ENCODE results near the gene ALK. TPM values are rescaled to one million over a fixed set of nuclear protein-coding genes. Genes with fewer than 3 reads are reported as not detected.

ALK gene
- total RNA-seq, 1 donor from 2014 or later, result not detected

DNA sequence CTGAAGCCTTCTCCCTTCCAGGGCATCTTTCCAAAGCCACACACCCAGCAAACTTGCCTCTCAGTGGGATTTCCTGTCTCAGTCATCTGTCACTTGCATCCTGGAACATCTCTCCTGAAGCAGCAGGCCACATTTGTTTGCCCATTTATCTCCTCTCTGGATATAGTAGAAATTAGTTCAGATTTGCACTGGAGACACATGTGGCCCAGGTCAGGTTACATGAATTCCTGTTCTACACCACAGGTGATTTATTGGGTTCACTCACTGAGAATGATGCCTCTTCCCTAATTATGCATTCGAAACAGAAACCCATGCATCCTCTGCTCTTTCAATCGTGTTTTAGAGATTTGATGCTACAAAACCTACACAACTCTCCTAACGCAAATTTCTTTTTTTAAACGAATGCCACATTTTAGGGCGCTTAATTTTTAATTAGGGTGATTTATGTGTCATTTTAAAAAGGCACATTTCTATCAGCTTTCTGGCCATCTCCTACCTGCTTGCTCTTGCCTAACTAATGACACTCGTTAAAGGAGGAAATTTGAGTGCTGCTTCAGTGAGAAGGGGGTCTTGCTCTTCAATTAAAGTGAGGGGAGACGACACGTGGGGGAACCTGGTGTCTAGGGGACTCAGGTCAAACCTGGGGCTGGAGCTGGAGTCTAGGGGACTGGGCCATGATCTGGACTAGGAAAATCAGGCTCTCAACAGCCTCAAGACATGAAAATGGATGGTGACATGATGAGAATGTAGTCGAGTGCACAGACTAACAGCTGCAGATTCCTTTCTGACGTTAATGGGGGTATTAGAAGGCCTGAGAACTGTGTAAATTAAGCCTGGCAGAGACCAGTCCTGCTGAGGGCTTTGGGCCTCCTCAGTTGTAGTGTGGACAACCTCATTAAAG is 584.8 kb downstream of the ALK start:
- peaks cover 2% of the 10 kb centered on the region for H3K27me3 Mint-ChIP-seq
- TF ChIP-seq, protein P1, sequence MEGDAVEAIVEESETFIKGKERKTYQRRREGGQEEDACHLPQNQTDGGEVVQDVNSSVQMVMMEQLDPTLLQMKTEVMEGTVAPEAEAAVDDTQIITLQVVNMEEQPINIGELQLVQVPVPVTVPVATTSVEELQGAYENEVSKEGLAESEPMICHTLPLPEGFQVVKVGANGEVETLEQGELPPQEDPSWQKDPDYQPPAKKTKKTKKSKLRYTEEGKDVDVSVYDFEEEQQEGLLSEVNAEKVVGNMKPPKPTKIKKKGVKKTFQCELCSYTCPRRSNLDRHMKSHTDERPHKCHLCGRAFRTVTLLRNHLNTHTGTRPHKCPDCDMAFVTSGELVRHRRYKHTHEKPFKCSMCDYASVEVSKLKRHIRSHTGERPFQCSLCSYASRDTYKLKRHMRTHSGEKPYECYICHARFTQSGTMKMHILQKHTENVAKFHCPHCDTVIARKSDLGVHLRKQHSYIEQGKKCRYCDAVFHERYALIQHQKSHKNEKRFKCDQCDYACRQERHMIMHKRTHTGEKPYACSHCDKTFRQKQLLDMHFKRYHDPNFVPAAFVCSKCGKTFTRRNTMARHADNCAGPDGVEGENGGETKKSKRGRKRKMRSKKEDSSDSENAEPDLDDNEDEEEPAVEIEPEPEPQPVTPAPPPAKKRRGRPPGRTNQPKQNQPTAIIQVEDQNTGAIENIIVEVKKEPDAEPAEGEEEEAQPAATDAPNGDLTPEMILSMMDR (IDR thresholded peaks at IDR 0.05; ENCODE audit: unreplicated experiment), result no peak
- DNase-seq (ENCODE audit: low spot score, unreplicated experiment), result no peak
- H3K36me3 Mint-ChIP-seq (ENCODE audit: insufficient read depth), result no peaks in the 10 kb centered on the region
- no peaks in the 10 kb centered on the region for H3K4me1 Mint-ChIP-seq (ENCODE audit: low read depth)
- no peaks in the 10 kb centered on the region for H3K9me3 Mint-ChIP-seq (ENCODE audit: low read depth)
- H3K4me3 Mint-ChIP-seq (ENCODE audit: low read depth), result no peak overlapping the region
- no peak overlapping the region for H3K27ac Mint-ChIP-seq

DNA sequence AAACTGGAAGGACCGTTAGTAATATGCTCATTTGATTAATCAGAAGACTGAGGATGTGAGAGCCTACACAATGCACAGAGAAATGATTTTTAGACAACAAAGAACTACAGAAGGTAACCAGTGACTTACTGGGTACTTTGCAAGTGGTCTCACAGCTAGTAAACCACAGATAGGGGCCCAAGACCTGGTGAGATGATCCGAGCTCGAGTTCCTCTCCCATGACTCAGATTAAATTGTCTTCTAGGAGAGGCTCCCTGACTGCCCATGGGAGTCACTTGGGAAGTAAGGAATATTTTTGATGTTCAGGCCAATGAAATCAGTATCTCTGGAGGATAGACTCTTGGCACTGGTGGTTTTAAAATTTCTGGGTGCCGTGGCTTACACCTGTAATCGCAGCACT is 586.0 kb downstream of the ALK start:
- DNase-seq (ENCODE audit: low spot score, unreplicated experiment), result no peak
- Mint-ChIP-seq H3K9me3 (ENCODE audit: low read depth) (no peaks in the 10 kb centered on the region), H3K36me3 (ENCODE audit: insufficient read depth) (no peaks in the 10 kb centered on the region), H3K4me1 (ENCODE audit: low read depth) (no peaks in the 10 kb centered on the region), H3K27ac (no peak overlapping the region), H3K4me3 (ENCODE audit: low read depth) (no peak overlapping the region), H3K27me3 (peaks cover 2% of the 10 kb centered on the region)
- TF ChIP-seq, protein P1 (IDR thresholded peaks at IDR 0.05; ENCODE audit: unreplicated experiment), result no peak

DNA sequence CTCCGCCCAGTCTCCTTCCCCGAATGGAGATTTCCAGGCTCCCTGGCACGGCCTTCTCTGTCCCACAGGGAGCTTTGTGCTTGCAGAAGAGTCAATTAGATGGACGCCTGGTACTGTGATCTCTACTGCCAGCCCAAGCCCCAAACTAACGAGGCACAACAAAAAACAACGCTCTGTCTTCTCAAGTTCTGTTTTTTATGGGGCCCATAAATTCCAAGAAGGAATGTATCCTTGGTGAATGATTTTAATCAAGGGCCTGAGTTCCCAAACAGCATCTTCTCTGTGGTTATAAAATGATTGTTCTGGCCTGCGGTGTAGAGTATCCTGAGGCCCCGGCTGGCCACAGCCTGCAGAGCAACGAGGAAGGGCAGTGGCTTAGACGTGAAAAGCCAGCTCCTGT is 586.7 kb downstream of the ALK start:
- no peaks in the 10 kb centered on the region for H3K4me1 Mint-ChIP-seq (ENCODE audit: low read depth)
- peaks cover 2% of the 10 kb centered on the region for H3K27me3 Mint-ChIP-seq
- no peaks in the 10 kb centered on the region for H3K9me3 Mint-ChIP-seq (ENCODE audit: low read depth)
- H3K4me3 Mint-ChIP-seq (ENCODE audit: low read depth), result no peak overlapping the region
- H3K36me3 Mint-ChIP-seq (ENCODE audit: insufficient read depth), result no peaks in the 10 kb centered on the region
- DNase-seq (ENCODE audit: low spot score, unreplicated experiment), result no peak
- H3K27ac Mint-ChIP-seq, result no peak overlapping the region
- TF ChIP-seq, protein P1 (IDR thresholded peaks at IDR 0.05; ENCODE audit: unreplicated experiment), result no peak

DNA sequence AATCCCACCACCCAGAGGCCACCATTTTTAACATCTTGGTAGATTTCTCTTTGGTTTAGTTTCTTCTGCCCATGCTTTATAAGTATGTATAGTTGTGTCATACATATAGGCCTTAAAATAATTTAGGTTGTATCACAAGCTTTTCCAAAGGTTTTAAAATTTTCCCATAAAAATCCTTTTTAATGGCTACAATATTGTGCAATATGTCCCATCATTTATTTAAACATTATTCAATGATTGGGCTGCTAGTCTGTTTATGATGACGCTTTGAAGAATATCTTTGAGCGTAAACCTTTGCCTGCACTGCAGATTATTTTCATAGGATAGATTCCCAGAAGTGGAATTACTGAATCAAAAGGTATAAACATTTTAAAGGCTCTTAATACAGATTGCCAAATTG is 588.8 kb downstream of the ALK start:
- no peak for DNase-seq (ENCODE audit: low spot score, unreplicated experiment)
- Mint-ChIP-seq H3K27ac (no peak overlapping the region), H3K36me3 (ENCODE audit: insufficient read depth) (no peaks in the 10 kb centered on the region), H3K4me1 (ENCODE audit: low read depth) (no peaks in the 10 kb centered on the region), H3K4me3 (ENCODE audit: low read depth) (no peak overlapping the region), H3K27me3 (peaks cover 6% of the 10 kb centered on the region), H3K9me3 (ENCODE audit: low read depth) (no peaks in the 10 kb centered on the region)
- TF ChIP-seq, protein P1 (IDR thresholded peaks at IDR 0.05; ENCODE audit: unreplicated experiment), result no peak

DNA sequence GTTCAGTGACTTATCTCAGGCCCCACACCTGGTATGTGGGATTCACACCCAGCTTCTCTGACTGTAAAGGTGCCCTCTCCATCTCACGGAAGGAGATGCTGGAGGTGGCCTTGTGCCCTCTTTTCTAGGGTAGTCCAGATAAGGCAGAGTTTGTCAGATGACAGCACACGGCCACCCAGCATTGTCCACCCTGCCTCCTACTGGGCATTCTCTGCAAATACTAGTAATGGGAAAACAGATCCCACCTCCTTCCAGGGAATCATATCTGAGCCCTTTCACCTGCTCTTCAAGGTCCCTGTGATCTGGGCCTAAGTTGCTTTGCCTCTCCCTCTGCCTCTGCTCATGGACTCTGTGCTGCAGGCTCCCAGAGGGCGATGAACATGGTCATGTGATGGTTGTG is 591.5 kb downstream of the ALK start:
- TF ChIP-seq, protein P1 (IDR thresholded peaks at IDR 0.05; ENCODE audit: unreplicated experiment), result peak; percentile 19
- no peak for DNase-seq (ENCODE audit: low spot score, unreplicated experiment)
- peaks cover 8% of the 10 kb centered on the region for H3K27me3 Mint-ChIP-seq

More for the DNA sequence above, 591.5 kb downstream of the ALK start:
- H3K27ac Mint-ChIP-seq, result no peak overlapping the region
- no peak overlapping the region for H3K4me3 Mint-ChIP-seq (ENCODE audit: low read depth)
- H3K9me3 Mint-ChIP-seq (ENCODE audit: low read depth), result no peaks in the 10 kb centered on the region
- no peaks in the 10 kb centered on the region for H3K36me3 Mint-ChIP-seq (ENCODE audit: insufficient read depth)
- H3K4me1 Mint-ChIP-seq (ENCODE audit: low read depth), result no peaks in the 10 kb centered on the region
